ENCODE data around the gene ENDOD1. TPM values are rescaled to one million over a fixed set of nuclear protein-coding genes. Genes with fewer than 3 reads are reported as not detected.

The ENDOD1 gene
- total and polyA plus RNA-seq, 5 donors from 2014 or later = 9.1 to 14.6 (median 11.0) TPM

DNA sequence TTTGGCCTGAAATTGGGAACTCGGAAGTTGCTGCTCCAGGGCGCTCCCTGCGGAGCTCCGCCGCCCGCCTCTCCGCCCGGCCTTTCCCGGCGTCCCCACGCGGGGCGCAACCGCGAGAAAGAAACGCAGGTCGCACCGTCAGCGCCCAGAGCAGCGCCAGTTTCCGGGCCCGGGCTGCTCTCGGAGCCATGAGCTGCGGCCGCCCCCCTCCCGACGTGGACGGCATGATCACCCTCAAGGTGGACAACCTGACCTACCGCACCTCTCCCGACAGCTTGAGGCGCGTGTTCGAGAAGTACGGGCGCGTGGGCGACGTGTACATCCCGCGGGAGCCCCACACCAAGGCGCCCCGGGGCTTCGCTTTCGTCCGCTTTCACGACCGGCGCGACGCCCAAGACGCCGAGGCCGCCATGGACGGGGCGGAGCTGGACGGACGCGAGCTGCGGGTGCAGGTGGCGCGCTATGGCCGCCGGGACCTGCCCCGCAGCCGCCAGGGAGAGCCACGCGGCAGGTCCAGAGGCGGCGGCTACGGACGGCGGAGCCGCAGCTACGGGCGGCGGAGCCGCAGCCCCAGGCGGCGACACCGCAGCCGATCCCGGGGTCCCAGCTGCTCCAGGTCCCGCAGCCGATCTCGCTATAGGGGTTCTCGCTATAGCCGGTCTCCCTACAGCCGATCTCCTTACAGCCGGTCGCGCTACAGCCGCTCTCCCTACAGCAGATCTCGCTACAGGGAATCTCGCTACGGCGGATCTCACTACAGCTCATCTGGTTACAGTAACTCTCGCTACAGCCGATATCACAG, 22.4 kb upstream of the ENDOD1 start:
- Histone ChIP-seq H3K27ac (ENCODE audit: insufficient read depth, low read length, poor library complexity, severe bottlenecking) (peak overlapping the region; percentile 87), H3K4me3 (ENCODE audit: low read depth, low read length) (peak overlapping the region; percentile 100), H3K36me3 (ENCODE audit: control insufficient read depth, insufficient read depth, low read length) (no peaks in the 10 kb centered on the region), H3K27me3 (ENCODE audit: control insufficient read depth, insufficient read depth, low read length) (peaks cover 3% of the 10 kb centered on the region), H3K4me1 (ENCODE audit: control insufficient read depth, insufficient read depth, low read length, poor library complexity, severe bottlenecking) (peaks cover 20% of the 10 kb centered on the region), H3K9me3 (ENCODE audit: control insufficient read depth in 2 of 2, low read length in 2 of 2) (no peaks in the 10 kb centered on the region)
- ATAC-seq (ENCODE audit: low read depth in 2 of 2) (peak; percentile 69 to 72), DNase-seq (peak; percentile 67 to 83 (median 77))
- Mint-ChIP-seq H3K27ac (peak overlapping the region; percentile 97 to 98 (median 98)), H3K4me3 (peak overlapping the region; percentile 94 to 99 (median 97)), H3K4me1 (peaks cover 25 to 34% (median 30%) of the 10 kb centered on the region in 4 donors), H3K36me3 (peaks cover 9% of the 10 kb centered on the region), H3K9me3 (peaks cover 0 to 2% (median 0%) of the 10 kb centered on the region in 7 donors), H3K27me3 (peaks cover 9% of the 10 kb centered on the region)

DNA sequence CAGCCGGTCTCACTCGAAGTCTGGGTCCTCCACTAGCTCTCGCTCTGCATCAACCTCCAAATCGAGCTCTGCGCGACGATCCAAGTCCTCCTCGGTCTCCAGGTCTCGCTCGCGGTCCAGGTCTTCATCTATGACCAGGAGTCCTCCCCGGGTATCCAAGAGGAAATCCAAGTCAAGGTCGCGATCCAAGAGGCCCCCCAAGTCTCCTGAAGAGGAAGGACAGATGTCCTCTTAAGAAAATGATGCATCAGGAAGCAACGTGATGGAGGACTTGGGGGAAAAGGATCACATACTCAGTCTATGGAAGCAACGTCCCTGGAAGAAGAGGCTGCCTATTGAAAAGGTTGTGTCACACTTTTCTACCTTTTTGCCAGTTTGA, 21.8 kb upstream of the ENDOD1 start:
- peak overlapping the region; percentile 94 to 99 (median 97) for H3K4me3 Mint-ChIP-seq
- ATAC-seq (ENCODE audit: low read depth in 2 of 2) = no peak
- peak overlapping the region; percentile 100 for H3K4me3 ChIP-seq (ENCODE audit: low read depth, low read length)
- H3K27me3 ChIP-seq (ENCODE audit: control insufficient read depth, insufficient read depth, low read length) = peaks cover 3% of the 10 kb centered on the region
- peaks cover 11% of the 10 kb centered on the region for H3K36me3 Mint-ChIP-seq
- peak overlapping the region; percentile 97 to 98 (median 98) for H3K27ac Mint-ChIP-seq
- peaks cover 0 to 2% (median 0%) of the 10 kb centered on the region in 7 donors for H3K9me3 Mint-ChIP-seq
- H3K4me1 Mint-ChIP-seq = peaks cover 29 to 34% (median 32%) of the 10 kb centered on the region in 4 donors
- no peaks in the 10 kb centered on the region for H3K9me3 ChIP-seq (ENCODE audit: control insufficient read depth in 2 of 2, low read length in 2 of 2)
- peaks cover 6% of the 10 kb centered on the region for H3K27me3 Mint-ChIP-seq
- H3K36me3 ChIP-seq (ENCODE audit: control insufficient read depth, insufficient read depth, low read length) = no peaks in the 10 kb centered on the region
- H3K27ac ChIP-seq (ENCODE audit: insufficient read depth, low read length, poor library complexity, severe bottlenecking) = peak overlapping the region; percentile 87
- H3K4me1 ChIP-seq (ENCODE audit: control insufficient read depth, insufficient read depth, low read length, poor library complexity, severe bottlenecking) = peaks cover 20% of the 10 kb centered on the region
- DNase-seq = no peak

DNA sequence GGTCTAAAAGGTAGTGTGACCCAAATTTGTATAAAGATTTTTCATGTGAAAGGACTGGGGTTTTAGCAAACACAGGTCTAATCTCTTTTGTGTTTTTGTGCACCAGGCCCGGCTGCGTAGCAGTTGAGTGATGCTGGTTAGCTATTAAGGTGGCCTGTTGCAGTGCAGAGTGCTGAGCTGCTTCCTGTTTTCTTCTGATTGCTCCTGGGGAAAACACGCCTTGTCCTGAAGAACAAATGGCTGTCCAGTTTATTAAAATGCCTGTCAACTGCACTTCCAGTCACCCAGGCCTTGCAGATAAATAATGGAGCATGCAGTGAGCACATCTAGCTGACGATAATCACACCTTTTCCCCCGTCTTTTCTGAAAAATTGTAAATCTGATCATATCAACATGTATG, 21.1 kb upstream of the ENDOD1 start:
- peaks cover 16% of the 10 kb centered on the region for H3K36me3 Mint-ChIP-seq
- Histone ChIP-seq H3K27ac (ENCODE audit: insufficient read depth, low read length, poor library complexity, severe bottlenecking) (peak overlapping the region; percentile 87), H3K4me1 (ENCODE audit: control insufficient read depth, insufficient read depth, low read length, poor library complexity, severe bottlenecking) (peaks cover 20% of the 10 kb centered on the region), H3K36me3 (ENCODE audit: control insufficient read depth, insufficient read depth, low read length) (no peaks in the 10 kb centered on the region), H3K27me3 (ENCODE audit: control insufficient read depth, insufficient read depth, low read length) (peaks cover 3% of the 10 kb centered on the region), H3K4me3 (ENCODE audit: low read depth, low read length) (peak overlapping the region; percentile 100), H3K9me3 (ENCODE audit: control insufficient read depth in 2 of 2, low read length in 2 of 2) (no peaks in the 10 kb centered on the region)
- H3K27ac Mint-ChIP-seq = peak overlapping the region; percentile 97 to 98 (median 98)
- peaks cover 6% of the 10 kb centered on the region for H3K27me3 Mint-ChIP-seq
- peak; percentile 69 to 72 for ATAC-seq (ENCODE audit: low read depth in 2 of 2)
- H3K4me1 Mint-ChIP-seq = peaks cover 32 to 37% (median 34%) of the 10 kb centered on the region in 4 donors
- H3K9me3 Mint-ChIP-seq = peaks cover 0 to 2% (median 0%) of the 10 kb centered on the region in 7 donors
- H3K4me3 Mint-ChIP-seq = peak overlapping the region; percentile 94 to 99 (median 97)
- DNase-seq = peak; percentile 60 to 91 (median 81)

DNA sequence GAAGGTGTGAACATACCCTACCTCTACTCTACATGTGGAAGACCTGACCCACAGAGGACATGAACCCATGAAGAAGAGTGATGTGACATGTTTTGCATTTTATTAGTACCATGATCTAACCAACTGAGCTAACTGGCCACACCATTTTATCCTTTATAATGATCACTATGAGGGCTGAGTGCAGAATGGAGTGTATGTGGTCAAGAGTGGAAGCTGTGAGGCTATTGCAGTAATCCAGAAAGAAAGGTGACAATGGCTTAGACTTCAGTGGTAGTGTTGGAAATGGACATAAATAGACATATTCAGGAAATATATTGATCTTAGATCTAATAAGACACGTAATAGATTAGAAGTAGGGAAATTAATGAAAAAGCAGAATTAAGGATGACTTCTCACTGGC, 19.2 kb upstream of the ENDOD1 start:
- ATAC-seq (ENCODE audit: low read depth in 2 of 2) = no peak
- H3K36me3 Mint-ChIP-seq = peaks cover 16% of the 10 kb centered on the region
- H3K27ac ChIP-seq (ENCODE audit: insufficient read depth, low read length, poor library complexity, severe bottlenecking) = no peak overlapping the region
- no peaks in the 10 kb centered on the region for H3K9me3 ChIP-seq (ENCODE audit: control insufficient read depth in 2 of 2, low read length in 2 of 2)
- H3K27me3 Mint-ChIP-seq = no peaks in the 10 kb centered on the region
- H3K4me3 Mint-ChIP-seq = peak overlapping the region in 3 of 4 donors; percentile 21 to 94 (median 64)
- H3K4me1 ChIP-seq (ENCODE audit: control insufficient read depth, insufficient read depth, low read length, poor library complexity, severe bottlenecking) = peaks cover 20% of the 10 kb centered on the region
- peaks cover under 1% of the 10 kb centered on the region for H3K27me3 ChIP-seq (ENCODE audit: control insufficient read depth, insufficient read depth, low read length)
- peak overlapping the region; percentile 43 for H3K4me3 ChIP-seq (ENCODE audit: low read depth, low read length)
- H3K9me3 Mint-ChIP-seq = peaks cover 0 to 2% (median 0%) of the 10 kb centered on the region in 7 donors
- H3K36me3 ChIP-seq (ENCODE audit: control insufficient read depth, insufficient read depth, low read length) = no peaks in the 10 kb centered on the region
- H3K27ac Mint-ChIP-seq = peak overlapping the region in 1 of 3 donors; percentile 1
- peaks cover 32 to 40% (median 35%) of the 10 kb centered on the region in 4 donors for H3K4me1 Mint-ChIP-seq
- DNase-seq = no peak

DNA sequence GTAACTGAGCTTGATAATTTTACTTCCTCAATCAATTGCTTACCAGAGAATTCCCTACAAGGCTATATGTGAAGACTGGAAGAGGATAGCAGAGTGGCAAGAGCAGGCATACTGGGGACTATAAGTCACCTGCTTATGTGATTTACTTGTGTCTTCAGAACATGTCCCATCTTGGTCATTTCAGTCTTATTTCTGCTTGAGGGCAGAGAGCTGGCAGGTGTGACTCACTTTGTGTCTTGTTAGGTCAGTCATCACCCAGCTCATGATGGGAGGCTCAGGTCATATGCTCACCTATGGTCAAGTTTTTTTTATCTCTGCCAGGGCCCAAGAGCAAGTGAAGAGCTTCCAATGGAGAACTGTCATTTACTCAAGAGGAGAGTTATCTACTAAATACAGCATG, 16.7 kb upstream of the ENDOD1 start:
- Mint-ChIP-seq H3K27ac (peak overlapping the region in 1 of 3 donors; percentile 72), H3K36me3 (peaks cover 16% of the 10 kb centered on the region), H3K27me3 (no peaks in the 10 kb centered on the region), H3K4me1 (peaks cover 27 to 46% (median 33%) of the 10 kb centered on the region in 4 donors), H3K4me3 (no peak overlapping the region), H3K9me3 (no peaks in the 10 kb centered on the region)
- DNase-seq (no peak), ATAC-seq (ENCODE audit: low read depth in 2 of 2) (no peak)
- H3K9me3 ChIP-seq (ENCODE audit: control insufficient read depth in 2 of 2, low read length in 2 of 2) = no peaks in the 10 kb centered on the region
- no peaks in the 10 kb centered on the region for H3K27me3 ChIP-seq (ENCODE audit: control insufficient read depth, insufficient read depth, low read length)
- H3K27ac ChIP-seq (ENCODE audit: insufficient read depth, low read length, poor library complexity, severe bottlenecking) = no peak overlapping the region
- H3K4me3 ChIP-seq (ENCODE audit: low read depth, low read length) = no peak overlapping the region
- H3K36me3 ChIP-seq (ENCODE audit: control insufficient read depth, insufficient read depth, low read length) = no peaks in the 10 kb centered on the region
- peaks cover 20% of the 10 kb centered on the region for H3K4me1 ChIP-seq (ENCODE audit: control insufficient read depth, insufficient read depth, low read length, poor library complexity, severe bottlenecking)

DNA sequence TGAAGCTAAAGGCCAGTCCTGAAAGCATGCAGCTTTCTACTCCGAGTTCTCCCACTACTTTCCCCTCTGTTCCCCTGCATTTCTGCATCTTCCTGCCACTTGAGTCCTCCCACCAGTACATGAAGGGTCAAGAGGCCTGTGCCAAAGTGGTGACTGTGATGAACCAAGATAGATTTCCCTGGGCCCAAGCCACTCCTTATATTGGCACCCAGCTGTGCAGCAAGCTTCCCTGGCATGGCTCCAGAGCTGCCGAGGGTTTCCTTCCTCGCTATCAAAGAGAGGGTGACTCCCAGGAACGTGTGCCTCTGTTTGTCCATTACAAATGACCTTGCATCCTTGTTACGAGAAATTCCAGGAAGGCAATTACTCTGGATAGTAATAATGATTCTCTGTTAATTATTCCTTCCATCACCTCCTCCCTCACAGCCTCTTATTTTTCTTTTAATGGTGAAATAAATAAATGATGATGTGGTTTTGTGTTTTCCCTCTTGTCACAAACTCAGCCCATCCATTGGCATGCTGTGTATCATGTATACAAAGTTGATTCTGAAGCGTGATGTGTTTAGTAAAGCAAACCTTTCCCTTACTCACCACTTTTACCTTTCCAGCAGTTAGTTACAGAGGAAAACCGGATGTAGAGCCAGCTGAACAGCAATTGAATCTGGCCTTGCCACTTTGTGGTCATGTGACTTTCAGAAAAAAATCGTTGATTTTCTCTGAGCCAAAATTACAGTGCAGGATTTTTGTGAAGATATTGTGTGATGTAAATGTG, 14.7 kb upstream of the ENDOD1 start:
- Histone ChIP-seq H3K4me1 (ENCODE audit: control insufficient read depth, insufficient read depth, low read length, poor library complexity, severe bottlenecking) (peaks cover 9% of the 10 kb centered on the region), H3K27me3 (ENCODE audit: control insufficient read depth, insufficient read depth, low read length) (no peaks in the 10 kb centered on the region), H3K4me3 (ENCODE audit: low read depth, low read length) (no peak overlapping the region), H3K27ac (ENCODE audit: insufficient read depth, low read length, poor library complexity, severe bottlenecking) (no peak overlapping the region), H3K36me3 (ENCODE audit: control insufficient read depth, insufficient read depth, low read length) (no peaks in the 10 kb centered on the region), H3K9me3 (ENCODE audit: control insufficient read depth in 2 of 2, low read length in 2 of 2) (no peaks in the 10 kb centered on the region)
- Mint-ChIP-seq H3K27me3 (peaks cover 4% of the 10 kb centered on the region), H3K4me1 (peaks cover 15 to 36% (median 24%) of the 10 kb centered on the region in 4 donors), H3K9me3 (no peaks in the 10 kb centered on the region), H3K27ac (no peak overlapping the region), H3K36me3 (peaks cover 13% of the 10 kb centered on the region), H3K4me3 (no peak overlapping the region)
- ATAC-seq (ENCODE audit: low read depth in 2 of 2) (no peak), DNase-seq (no peak)

DNA sequence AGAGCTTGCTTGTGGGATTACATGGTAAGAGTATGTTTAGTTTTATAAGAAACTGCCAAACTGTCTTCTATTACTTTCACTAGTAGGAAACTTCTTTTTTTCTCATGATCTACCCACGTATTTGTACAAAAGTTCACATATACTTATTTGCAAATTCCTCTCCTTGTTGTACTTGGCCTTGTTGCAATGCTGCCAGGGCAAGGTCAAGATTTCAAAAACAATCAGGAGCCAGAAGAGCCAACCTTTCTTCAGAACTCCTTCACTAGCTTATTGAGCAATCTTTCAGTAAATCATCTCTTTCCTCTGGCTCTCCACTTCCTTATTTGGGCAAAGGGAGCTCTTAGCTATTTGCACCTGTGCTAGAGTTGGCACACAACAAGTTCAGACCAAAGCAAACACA, 13.2 kb upstream of the ENDOD1 start:
- Mint-ChIP-seq H3K9me3 (no peaks in the 10 kb centered on the region), H3K36me3 (peaks cover 7% of the 10 kb centered on the region), H3K4me1 (peaks cover 5 to 28% (median 13%) of the 10 kb centered on the region in 4 donors), H3K27ac (no peak overlapping the region), H3K4me3 (no peak overlapping the region), H3K27me3 (peaks cover 4% of the 10 kb centered on the region)
- Histone ChIP-seq H3K4me3 (ENCODE audit: low read depth, low read length) (no peak overlapping the region), H3K27me3 (ENCODE audit: control insufficient read depth, insufficient read depth, low read length) (peaks cover 3% of the 10 kb centered on the region), H3K9me3 (ENCODE audit: control insufficient read depth in 2 of 2, low read length in 2 of 2) (no peaks in the 10 kb centered on the region), H3K36me3 (ENCODE audit: control insufficient read depth, insufficient read depth, low read length) (no peaks in the 10 kb centered on the region), H3K27ac (ENCODE audit: insufficient read depth, low read length, poor library complexity, severe bottlenecking) (no peak overlapping the region), H3K4me1 (ENCODE audit: control insufficient read depth, insufficient read depth, low read length, poor library complexity, severe bottlenecking) (no peaks in the 10 kb centered on the region)
- no peak for ATAC-seq (ENCODE audit: low read depth in 2 of 2)
- peak in 1 of 3 donors; percentile 13 for DNase-seq

Data from CD4-positive, CD25-positive, alpha-beta regulatory T cell (primary cell).